ENCODE data around the gene BMPR1B.

DNA sequence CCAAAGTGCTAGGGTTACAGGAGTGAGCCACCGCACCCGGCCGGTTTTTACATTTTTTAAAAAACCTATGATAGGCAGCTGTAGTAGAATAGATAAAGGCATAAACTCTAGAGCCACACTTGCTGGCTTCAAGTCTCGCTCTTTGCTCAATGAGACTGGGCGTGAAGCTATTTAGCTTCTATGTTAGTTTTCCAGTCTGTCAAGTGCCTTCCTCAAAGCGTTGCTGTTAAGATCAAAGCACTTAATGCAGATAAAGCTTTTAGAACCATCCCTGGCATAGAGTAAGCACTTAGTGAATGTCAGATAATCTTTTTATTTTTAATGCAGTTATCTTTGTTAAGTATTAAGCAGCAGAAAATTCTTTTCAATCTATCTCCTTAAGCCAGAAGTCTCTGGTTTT lies 42.0 kb upstream of the BMPR1B start:
- no peak for TF ChIP-seq RCOR1 (IDR thresholded peaks at IDR 0.05; ENCODE audit: borderline replicate concordance in 1 of 2, low read depth in 2 of 2, low read length in 2 of 2)
- no peak for TF ChIP-seq TARDBP (IDR thresholded peaks at IDR 0.05)
- no peak for TF ChIP-seq MYBL2 (IDR thresholded peaks at IDR 0.05; ENCODE audit: low read depth)
- no peak for TF ChIP-seq MYBL2 (CRISPR knock-in tag; IDR thresholded peaks at IDR 0.05; ENCODE audit: borderline replicate concordance)
- TF ChIP-seq, protein P1, sequence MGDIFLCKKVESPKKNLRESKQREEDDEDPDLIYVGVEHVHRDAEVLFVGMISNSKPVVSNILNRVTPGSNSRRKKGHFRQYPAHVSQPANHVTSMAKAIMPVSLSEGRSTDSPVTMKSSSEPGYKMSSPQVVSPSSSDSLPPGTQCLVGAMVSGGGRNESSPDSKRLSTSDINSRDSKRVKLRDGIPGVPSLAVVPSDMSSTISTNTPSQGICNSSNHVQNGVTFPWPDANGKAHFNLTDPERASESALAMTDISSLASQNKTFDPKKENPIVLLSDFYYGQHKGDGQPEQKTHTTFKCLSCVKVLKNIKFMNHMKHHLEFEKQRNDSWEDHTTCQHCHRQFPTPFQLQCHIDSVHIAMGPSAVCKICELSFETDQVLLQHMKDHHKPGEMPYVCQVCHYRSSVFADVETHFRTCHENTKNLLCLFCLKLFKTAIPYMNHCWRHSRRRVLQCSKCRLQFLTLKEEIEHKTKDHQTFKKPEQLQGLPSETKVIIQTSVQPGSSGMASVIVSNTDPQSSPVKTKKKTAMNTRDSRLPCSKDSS (IDR thresholded peaks at IDR 0.05; ENCODE audit: low read depth, partially characterized antibody), result no peak
- TF ChIP-seq, protein P2, sequence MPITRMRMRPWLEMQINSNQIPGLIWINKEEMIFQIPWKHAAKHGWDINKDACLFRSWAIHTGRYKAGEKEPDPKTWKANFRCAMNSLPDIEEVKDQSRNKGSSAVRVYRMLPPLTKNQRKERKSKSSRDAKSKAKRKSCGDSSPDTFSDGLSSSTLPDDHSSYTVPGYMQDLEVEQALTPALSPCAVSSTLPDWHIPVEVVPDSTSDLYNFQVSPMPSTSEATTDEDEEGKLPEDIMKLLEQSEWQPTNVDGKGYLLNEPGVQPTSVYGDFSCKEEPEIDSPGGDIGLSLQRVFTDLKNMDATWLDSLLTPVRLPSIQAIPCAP (CRISPR knock-in tag; IDR thresholded peaks at IDR 0.05; ENCODE audit: borderline replicate concordance), result no peak
- TF ChIP-seq POLR2AphosphoS5 (IDR thresholded peaks at IDR 0.05; ENCODE audit: control insufficient read depth, insufficient read depth, low read depth, low read length), result no peak
- no peak for TF ChIP-seq CTCF (IDR thresholded peaks at IDR 0.05 in 2 of 3, conservative IDR thresholded peaks at IDR 0.05 in 1 of 3; ENCODE audit: insufficient read depth in 2 of 3, low read depth in 1 of 3, low read length in 3 of 3)
- TF ChIP-seq MYNN (IDR thresholded peaks at IDR 0.05), result no peak
- TF ChIP-seq MYNN (CRISPR knock-in tag; IDR thresholded peaks at IDR 0.05), result no peak
- no peak for TF ChIP-seq HDAC6 (IDR thresholded peaks at IDR 0.05; ENCODE audit: low read depth, low read length)
- no peak for TF ChIP-seq ZNF449 (CRISPR knock-in tag; IDR thresholded peaks at IDR 0.05)
